GM23338 (cell line): ENCODE results near the gene A4GNT. TPM values are rescaled to one million over a fixed set of nuclear protein-coding genes. Genes with fewer than 3 reads are reported as not detected.

Experiments
- CREB1 ChIP-seq: fragments of 250-450 bp; sonication (Bioruptor Pico); IDR thresholded peaks from 2 replicates; pipeline ENCODE4 v1.5.0; 2020; ENCODE audit warnings: low read depth, mild to moderate bottlenecking, moderate library complexity
- EZH2 ChIP-seq: fragments of 200-600 bp; sonication (generic); IDR thresholded peaks from one replicate; pipeline ENCODE4 v1.8.0; 2017; ENCODE audit warnings: antibody characterized with exemption, mild to moderate bottlenecking, low read depth; ENCODE audit not compliant: unreplicated experiment
- EZH2phosphoT487 ChIP-seq: fragments of 200-600 bp; sonication (generic); IDR thresholded peaks from one replicate; pipeline ENCODE4 v1.8.1; 2018; ENCODE audit warnings: antibody characterized with exemption; ENCODE audit not compliant: unreplicated experiment
- JUNB ChIP-seq: IDR thresholded peaks from one replicate; pipeline ENCODE4 v1.6.1; 2016; ENCODE audit warnings: antibody characterized with exemption; ENCODE audit not compliant: unreplicated experiment
- NANOG ChIP-seq: IDR thresholded peaks from 2 replicates; pipeline ENCODE4 v1.6.1; 2016; ENCODE audit warnings: antibody characterized with exemption, borderline replicate concordance
- polyA plus RNA-seq: library from polyadenylated mRNA; unstranded; fragments of >200 nt; fragmentation: Nextera tagmentation; extraction: Ambion mirVana; gene quantifications from 2 replicates; pipeline ENCODE4 v1.2.1, GENCODE V29; 2016
- total RNA-seq: library from RNA; depleted of rRNA; stranded (reverse); fragments of >200 nt; shearing (Covaris generic); gene quantifications from 2 replicates; pipeline ENCODE4 v1.2.3, GENCODE V29; 2014
- TF ChIP-seq, protein P1 (sequence below): fragments of 250-450 bp; sonication (Bioruptor Pico); IDR thresholded peaks from 2 replicates; pipeline ENCODE4 v1.5.0; 2020; ENCODE audit warnings: mild to moderate bottlenecking, moderate library complexity
- TF ChIP-seq, protein P2 (sequence below): IDR thresholded peaks from 2 replicates; pipeline ENCODE4 v1.6.1; 2016; ENCODE audit warnings: antibody characterized with exemption

The A4GNT gene
- total and polyA plus RNA-seq, 2 experiments from 2014 or later = not detected

DNA sequence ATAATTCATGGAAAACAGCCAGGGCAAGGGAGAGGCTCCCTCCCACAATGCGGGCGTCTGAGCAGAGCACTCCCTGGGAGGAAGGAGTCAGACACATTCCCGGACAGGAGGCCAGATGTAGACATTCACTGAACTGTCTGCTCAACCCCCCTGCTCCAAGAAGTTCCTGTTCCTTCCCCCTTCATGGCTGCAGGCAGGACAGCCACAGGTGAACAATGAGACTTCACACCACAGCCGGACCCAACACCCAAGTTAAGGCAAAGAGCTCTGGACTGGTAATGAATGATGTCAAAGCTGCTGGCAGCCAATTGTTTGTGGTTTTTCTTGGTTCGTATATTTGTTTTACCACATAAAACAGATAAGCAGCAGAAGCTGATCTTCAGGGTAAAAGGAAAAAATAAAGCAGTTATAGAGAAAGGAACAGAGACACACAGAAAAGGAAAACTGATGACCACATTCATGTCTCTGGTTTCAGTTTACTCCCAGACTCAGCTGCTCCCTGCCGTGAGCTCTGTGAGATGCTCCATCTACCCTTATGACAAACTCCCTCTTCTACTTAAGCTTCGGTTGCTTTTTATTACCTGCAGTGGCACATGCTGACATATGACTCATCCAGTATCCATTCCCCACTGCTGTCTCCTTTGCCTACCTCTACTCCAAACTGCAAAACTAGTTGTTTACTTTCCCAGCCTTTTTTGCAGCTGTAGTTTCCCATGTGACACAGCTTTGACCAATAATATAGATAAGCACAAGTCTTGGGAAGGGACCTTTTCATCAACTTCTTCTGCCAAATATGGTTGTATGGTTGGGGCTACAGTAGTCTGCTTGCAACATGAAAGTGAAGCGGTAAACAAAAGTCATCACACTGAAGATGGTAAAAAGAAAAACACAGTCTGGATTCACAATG lies 49.9 kb downstream of the A4GNT start (continued):
- TF ChIP-seq, protein P1, sequence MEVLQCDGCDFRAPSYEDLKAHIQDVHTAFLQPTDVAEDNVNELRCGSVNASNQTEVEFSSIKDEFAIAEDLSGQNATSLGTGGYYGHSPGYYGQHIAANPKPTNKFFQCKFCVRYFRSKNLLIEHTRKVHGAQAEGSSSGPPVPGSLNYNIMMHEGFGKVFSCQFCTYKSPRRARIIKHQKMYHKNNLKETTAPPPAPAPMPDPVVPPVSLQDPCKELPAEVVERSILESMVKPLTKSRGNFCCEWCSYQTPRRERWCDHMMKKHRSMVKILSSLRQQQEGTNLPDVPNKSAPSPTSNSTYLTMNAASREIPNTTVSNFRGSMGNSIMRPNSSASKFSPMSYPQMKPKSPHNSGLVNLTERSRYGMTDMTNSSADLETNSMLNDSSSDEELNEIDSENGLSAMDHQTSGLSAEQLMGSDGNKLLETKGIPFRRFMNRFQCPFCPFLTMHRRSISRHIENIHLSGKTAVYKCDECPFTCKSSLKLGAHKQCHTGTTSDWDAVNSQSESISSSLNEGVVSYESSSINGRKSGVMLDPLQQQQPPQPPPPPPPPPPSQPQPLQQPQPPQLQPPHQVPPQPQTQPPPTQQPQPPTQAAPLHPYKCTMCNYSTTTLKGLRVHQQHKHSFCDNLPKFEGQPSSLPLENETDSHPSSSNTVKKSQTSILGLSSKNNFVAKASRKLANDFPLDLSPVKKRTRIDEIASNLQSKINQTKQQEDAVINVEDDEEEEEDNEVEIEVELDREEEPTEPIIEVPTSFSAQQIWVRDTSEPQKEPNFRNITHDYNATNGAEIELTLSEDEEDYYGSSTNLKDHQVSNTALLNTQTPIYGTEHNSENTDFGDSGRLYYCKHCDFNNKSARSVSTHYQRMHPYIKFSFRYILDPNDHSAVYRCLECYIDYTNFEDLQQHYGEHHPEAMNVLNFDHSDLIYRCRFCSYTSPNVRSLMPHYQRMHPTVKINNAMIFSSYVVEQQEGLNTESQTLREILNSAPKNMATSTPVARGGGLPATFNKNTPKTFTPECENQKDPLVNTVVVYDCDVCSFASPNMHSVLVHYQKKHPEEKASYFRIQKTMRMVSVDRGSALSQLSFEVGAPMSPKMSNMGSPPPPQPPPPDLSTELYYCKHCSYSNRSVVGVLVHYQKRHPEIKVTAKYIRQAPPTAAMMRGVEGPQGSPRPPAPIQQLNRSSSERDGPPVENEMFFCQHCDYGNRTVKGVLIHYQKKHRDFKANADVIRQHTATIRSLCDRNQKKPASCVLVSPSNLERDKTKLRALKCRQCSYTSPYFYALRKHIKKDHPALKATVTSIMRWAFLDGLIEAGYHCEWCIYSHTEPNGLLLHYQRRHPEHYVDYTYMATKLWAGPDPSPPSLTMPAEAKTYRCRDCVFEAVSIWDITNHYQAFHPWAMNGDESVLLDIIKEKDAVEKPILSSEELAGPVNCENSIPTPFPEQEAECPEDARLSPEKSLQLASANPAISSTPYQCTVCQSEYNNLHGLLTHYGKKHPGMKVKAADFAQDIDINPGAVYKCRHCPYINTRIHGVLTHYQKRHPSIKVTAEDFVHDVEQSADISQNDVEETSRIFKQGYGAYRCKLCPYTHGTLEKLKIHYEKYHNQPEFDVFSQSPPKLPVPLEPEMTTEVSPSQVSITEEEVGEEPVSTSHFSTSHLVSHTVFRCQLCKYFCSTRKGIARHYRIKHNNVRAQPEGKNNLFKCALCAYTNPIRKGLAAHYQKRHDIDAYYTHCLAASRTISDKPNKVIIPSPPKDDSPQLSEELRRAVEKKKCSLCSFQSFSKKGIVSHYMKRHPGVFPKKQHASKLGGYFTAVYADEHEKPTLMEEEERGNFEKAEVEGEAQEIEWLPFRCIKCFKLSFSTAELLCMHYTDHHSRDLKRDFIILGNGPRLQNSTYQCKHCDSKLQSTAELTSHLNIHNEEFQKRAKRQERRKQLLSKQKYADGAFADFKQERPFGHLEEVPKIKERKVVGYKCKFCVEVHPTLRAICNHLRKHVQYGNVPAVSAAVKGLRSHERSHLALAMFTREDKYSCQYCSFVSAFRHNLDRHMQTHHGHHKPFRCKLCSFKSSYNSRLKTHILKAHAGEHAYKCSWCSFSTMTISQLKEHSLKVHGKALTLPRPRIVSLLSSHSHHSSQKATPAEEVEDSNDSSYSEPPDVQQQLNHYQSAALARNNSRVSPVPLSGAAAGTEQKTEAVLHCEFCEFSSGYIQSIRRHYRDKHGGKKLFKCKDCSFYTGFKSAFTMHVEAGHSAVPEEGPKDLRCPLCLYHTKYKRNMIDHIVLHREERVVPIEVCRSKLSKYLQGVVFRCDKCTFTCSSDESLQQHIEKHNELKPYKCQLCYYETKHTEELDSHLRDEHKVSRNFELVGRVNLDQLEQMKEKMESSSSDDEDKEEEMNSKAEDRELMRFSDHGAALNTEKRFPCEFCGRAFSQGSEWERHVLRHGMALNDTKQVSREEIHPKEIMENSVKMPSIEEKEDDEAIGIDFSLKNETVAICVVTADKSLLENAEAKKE = no peak
- TF ChIP-seq EZH2phosphoT487 (no peak), CREB1 (no peak), NANOG (no peak), EZH2 (no peak), JUNB (no peak)
- TF ChIP-seq, protein P2, sequence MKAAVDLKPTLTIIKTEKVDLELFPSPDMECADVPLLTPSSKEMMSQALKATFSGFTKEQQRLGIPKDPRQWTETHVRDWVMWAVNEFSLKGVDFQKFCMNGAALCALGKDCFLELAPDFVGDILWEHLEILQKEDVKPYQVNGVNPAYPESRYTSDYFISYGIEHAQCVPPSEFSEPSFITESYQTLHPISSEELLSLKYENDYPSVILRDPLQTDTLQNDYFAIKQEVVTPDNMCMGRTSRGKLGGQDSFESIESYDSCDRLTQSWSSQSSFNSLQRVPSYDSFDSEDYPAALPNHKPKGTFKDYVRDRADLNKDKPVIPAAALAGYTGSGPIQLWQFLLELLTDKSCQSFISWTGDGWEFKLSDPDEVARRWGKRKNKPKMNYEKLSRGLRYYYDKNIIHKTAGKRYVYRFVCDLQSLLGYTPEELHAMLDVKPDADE = no peak
